ENCODE results near the gene KCND2. TPM values are rescaled to one million over a fixed set of nuclear protein-coding genes. Genes with fewer than 3 reads are reported as not detected.

KCND2 gene
- total RNA-seq, 1 experiment from 2014 or later = 0.33 TPM

DNA sequence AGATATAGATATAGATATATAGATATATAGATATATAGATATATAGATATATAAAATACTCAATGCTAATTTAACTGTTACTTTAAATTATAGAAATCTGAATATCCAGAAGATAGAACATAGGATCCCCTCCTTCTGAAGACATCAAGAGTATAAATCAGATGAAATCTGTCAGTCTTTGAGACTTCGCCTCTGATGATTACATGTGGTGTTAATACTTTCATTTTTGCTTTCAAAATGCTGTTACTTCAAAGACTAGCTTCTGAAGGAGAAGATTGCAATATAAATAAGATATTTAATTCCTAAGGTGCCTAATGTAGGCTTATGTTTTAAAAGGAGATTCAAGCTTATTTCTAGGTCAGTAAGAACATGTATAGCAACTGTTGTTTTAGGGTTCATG lies 404.6 kb downstream of the KCND2 start:
- ChIA-PET POLR2A (ENCODE audit: unreplicated experiment) (no interaction called here), CTCF (no interaction called here)
- Histone ChIP-seq H3K79me2 (ENCODE audit: low read length) (no peaks in the 10 kb centered on the region), H3F3A (ENCODE audit: low read length, unreplicated experiment) (no peaks in the 10 kb centered on the region), H3K36me3 (ENCODE audit: low read depth, low read length) (no peaks in the 10 kb centered on the region), H3K27me3 (ENCODE audit: low read length) (no peaks in the 10 kb centered on the region), H2AFZ (ENCODE audit: low read length) (no peak overlapping the region), H4K20me1 (ENCODE audit: low read length) (no peaks in the 10 kb centered on the region), H3K9me3 (ENCODE audit: low read length) (no peaks in the 10 kb centered on the region), H3K4me1 (ENCODE audit: insufficient read depth, low read length) (no peaks in the 10 kb centered on the region), H3K27ac (ENCODE audit: low read length) (no peak overlapping the region), H3K9ac (ENCODE audit: low read length) (no peak overlapping the region), H3K4me2 (ENCODE audit: low read length) (no peak overlapping the region), H3K9me2 (replicated peaks; ENCODE audit: low read length) (no peaks in the 10 kb centered on the region), H3K4me3 (ENCODE audit: low read length) (no peak overlapping the region)
- ATAC-seq = no peak
- TF ChIP-seq EZH2phosphoT487 (IDR thresholded peaks at IDR 0.05; ENCODE audit: borderline replicate concordance, low read length) (no peak), EZH2 (IDR thresholded peaks at IDR 0.05; ENCODE audit: low read length, unreplicated experiment) (no peak)
- TF ChIP-seq, protein P1, sequence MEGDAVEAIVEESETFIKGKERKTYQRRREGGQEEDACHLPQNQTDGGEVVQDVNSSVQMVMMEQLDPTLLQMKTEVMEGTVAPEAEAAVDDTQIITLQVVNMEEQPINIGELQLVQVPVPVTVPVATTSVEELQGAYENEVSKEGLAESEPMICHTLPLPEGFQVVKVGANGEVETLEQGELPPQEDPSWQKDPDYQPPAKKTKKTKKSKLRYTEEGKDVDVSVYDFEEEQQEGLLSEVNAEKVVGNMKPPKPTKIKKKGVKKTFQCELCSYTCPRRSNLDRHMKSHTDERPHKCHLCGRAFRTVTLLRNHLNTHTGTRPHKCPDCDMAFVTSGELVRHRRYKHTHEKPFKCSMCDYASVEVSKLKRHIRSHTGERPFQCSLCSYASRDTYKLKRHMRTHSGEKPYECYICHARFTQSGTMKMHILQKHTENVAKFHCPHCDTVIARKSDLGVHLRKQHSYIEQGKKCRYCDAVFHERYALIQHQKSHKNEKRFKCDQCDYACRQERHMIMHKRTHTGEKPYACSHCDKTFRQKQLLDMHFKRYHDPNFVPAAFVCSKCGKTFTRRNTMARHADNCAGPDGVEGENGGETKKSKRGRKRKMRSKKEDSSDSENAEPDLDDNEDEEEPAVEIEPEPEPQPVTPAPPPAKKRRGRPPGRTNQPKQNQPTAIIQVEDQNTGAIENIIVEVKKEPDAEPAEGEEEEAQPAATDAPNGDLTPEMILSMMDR (conservative IDR thresholded peaks at IDR 0.05; ENCODE audit: low read depth, low read length) = no peak
- no peak for DNase-seq
- BruUV-seq (replicated peaks) = no TSS peak
- intact Hi-C loops (cut with micrococcal nuclease) = no loop called here

DNA sequence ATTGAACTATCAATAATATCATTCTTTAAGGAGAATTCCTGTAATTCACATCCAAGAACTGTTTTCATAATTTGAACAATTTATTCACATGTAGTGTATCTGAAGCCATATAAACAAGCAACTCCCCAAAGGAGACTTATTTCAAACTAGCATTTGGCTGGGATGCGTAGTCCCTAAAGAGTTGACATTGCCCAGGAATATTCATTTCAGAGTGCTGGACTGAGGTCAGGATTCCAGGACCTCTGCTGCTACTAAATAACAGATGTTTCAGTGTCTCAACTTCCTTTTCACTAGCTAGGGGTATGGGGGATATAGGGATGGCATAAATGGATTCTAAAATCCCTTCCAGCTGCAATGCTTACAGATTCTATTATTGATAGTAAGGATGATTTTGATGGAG lies 408.0 kb downstream of the KCND2 start:
- Histone ChIP-seq H3K4me2 (ENCODE audit: low read length) (no peak overlapping the region), H3K9ac (ENCODE audit: low read length) (no peak overlapping the region), H3K27ac (ENCODE audit: low read length) (no peak overlapping the region), H3K9me2 (replicated peaks; ENCODE audit: low read length) (no peaks in the 10 kb centered on the region), H3K36me3 (ENCODE audit: low read depth, low read length) (no peaks in the 10 kb centered on the region), H3K4me3 (ENCODE audit: low read length) (no peak overlapping the region), H2AFZ (ENCODE audit: low read length) (no peak overlapping the region), H4K20me1 (ENCODE audit: low read length) (no peaks in the 10 kb centered on the region), H3K4me1 (ENCODE audit: insufficient read depth, low read length) (no peaks in the 10 kb centered on the region), H3K79me2 (ENCODE audit: low read length) (no peaks in the 10 kb centered on the region), H3K27me3 (ENCODE audit: low read length) (0 out of 2 replicates have a peak, but pooled peaks cover 3% of the 10 kb centered on the region), H3K9me3 (ENCODE audit: low read length) (no peaks in the 10 kb centered on the region), H3F3A (ENCODE audit: low read length, unreplicated experiment) (no peaks in the 10 kb centered on the region)
- no peak for ATAC-seq
- TF ChIP-seq, protein P1 (conservative IDR thresholded peaks at IDR 0.05; ENCODE audit: low read depth, low read length) = no peak
- no peak for TF ChIP-seq EZH2phosphoT487 (IDR thresholded peaks at IDR 0.05; ENCODE audit: borderline replicate concordance, low read length)
- TF ChIP-seq EZH2 (IDR thresholded peaks at IDR 0.05; ENCODE audit: low read length, unreplicated experiment) = no peak
- intact Hi-C loops (cut with micrococcal nuclease) = no loop called here
- CTCF ChIA-PET = no interaction called here
- no peak for DNase-seq
- no TSS peak for BruUV-seq (replicated peaks)
- POLR2A ChIA-PET (ENCODE audit: unreplicated experiment) = no interaction called here

DNA sequence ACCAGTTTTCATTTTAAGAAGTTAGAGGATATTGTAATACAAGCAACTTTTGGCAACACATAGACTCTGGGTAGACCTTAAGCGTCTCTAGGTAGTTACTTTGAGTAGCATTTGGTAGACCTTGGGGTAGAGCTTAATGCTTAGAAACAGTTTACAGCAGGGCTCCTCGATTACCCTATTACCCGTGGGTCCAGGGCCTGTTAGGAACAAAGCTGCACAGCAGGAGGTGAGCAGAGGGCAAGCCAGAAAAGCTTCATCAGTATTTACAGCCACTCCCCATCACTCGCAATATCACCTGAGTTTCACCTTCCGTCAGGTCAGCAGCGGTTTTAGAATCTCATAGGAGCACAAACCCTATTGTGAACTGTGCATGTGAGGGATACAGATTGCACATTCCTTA lies 411.5 kb downstream of the KCND2 start:
- Histone ChIP-seq H3K27me3 (ENCODE audit: low read length) (0 out of 2 replicates have a peak, but pooled peaks cover 3% of the 10 kb centered on the region), H3K27ac (ENCODE audit: low read length) (no peak overlapping the region), H3K4me1 (ENCODE audit: insufficient read depth, low read length) (no peaks in the 10 kb centered on the region), H3K9ac (ENCODE audit: low read length) (no peak overlapping the region), H3K4me3 (ENCODE audit: low read length) (no peak overlapping the region), H3K36me3 (ENCODE audit: low read depth, low read length) (no peaks in the 10 kb centered on the region), H3K79me2 (ENCODE audit: low read length) (no peaks in the 10 kb centered on the region), H2AFZ (ENCODE audit: low read length) (no peak overlapping the region), H3K9me3 (ENCODE audit: low read length) (no peaks in the 10 kb centered on the region), H3K4me2 (ENCODE audit: low read length) (no peak overlapping the region), H3F3A (ENCODE audit: low read length, unreplicated experiment) (no peaks in the 10 kb centered on the region), H3K9me2 (replicated peaks; ENCODE audit: low read length) (no peaks in the 10 kb centered on the region), H4K20me1 (ENCODE audit: low read length) (no peaks in the 10 kb centered on the region)
- ChIA-PET POLR2A (ENCODE audit: unreplicated experiment) (no interaction called here), CTCF (no interaction called here)
- ATAC-seq (no peak), DNase-seq (no peak)
- intact Hi-C loops (cut with micrococcal nuclease) = no loop called here
- no TSS peak for BruUV-seq (replicated peaks)
- TF ChIP-seq, protein P1 (conservative IDR thresholded peaks at IDR 0.05; ENCODE audit: low read depth, low read length) = no peak
- no peak for TF ChIP-seq EZH2phosphoT487 (IDR thresholded peaks at IDR 0.05; ENCODE audit: borderline replicate concordance, low read length)
- no peak for TF ChIP-seq EZH2 (IDR thresholded peaks at IDR 0.05; ENCODE audit: low read length, unreplicated experiment)

Data from PC-3 (cell line).